Prostate gland (tissue), 2 donors: ENCODE measurements around the gene KCNQ1.

Source experiments
- CTCF ChIP-seq, 4 experiments: fragments of 200-600 bp in 2 of 4; fragments of 450-650 bp in 2 of 4; sonication (generic) in 2 of 4; IDR thresholded peaks; 1 replicate in 3 of 4; 2 replicates in 1 of 4; pipeline ENCODE4 v1.5.1; 2016 to 2019; ENCODE audit warnings: antibody characterized with exemption in 4 of 4, mild to moderate bottlenecking in 2 of 4, moderate library complexity in 2 of 4
- POLR2A ChIP-seq: fragments of 450-650 bp; IDR thresholded peaks from one replicate; pipeline ENCODE4 v1.6.1; 2016; ENCODE audit warnings: antibody characterized with exemption, mild to moderate bottlenecking
- POLR2AphosphoS5 ChIP-seq: sonication (generic); formaldehyde crosslinking; IDR thresholded peaks from one replicate; pipeline ENCODE4 v1.6.1; 2017; ENCODE audit warnings: antibody characterized with exemption

GRCh38 chr11:2435288-2436012 is 9.4 kb upstream of the KCNQ1 start:
- TF ChIP-seq CTCF (IDR thresholded peaks at IDR 0.05) (no peak), POLR2AphosphoS5 (no peak), POLR2A (no peak)
